ENCODE measurements around the gene PRSS50.

GRCh38 chr3:46709157-46709654 is 8.5 kb downstream of the PRSS50 start:
- no peak for TF ChIP-seq POLR2A (IDR thresholded peaks at IDR 0.05)
- no peak for TF ChIP-seq CTCF (IDR thresholded peaks at IDR 0.05)

Data from right lobe of liver (tissue), 4 donors.